NCI-H2171 treated with DMSO at 0.1 percent for 48 hours (cell line): ENCODE measurements around the gene BOLA2.
"Not testable (repeated sequence)": the region's sequence is repeated elsewhere in the genome, so short reads cannot be mapped to it uniquely, and the experiment has no call there.

Experiments
- DNase-seq: peaks from one replicate; lab custom pipeline; 2025; lab: John Stamatoyannopoulos, UW

The BOLA2 gene

DNA sequence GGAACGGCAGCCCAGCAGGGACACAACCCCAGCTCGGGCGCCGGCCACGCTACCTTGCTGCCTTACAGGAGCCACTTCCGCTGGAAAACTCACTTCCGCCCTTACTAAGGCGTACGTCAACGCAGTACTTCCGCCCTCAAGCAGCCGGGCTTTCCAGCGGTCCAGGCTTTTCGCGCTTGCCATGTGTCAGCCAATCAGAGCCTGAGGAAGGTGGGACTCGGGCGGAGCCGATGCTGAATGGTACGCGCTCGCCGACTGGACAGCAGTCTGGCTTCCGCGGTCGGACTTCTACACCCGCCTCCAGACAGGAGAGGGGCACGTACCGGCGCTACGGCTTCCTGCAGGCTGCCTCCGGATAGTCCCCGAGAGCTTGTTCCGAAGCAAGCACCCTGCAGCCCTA, at the start of gene BOLA2, which contains the start of gene SLX1B:
Gene BOLA2, minus strand, starts transcription at position 83 of the 400 bp plus-strand sequence. CDS start 98 bp downstream, outside the sequence.
Gene SLX1B, plus strand, starts transcription at position 265 of the 400 bp plus-strand sequence.
- not testable (repeated sequence) for DNase-seq

DNA sequence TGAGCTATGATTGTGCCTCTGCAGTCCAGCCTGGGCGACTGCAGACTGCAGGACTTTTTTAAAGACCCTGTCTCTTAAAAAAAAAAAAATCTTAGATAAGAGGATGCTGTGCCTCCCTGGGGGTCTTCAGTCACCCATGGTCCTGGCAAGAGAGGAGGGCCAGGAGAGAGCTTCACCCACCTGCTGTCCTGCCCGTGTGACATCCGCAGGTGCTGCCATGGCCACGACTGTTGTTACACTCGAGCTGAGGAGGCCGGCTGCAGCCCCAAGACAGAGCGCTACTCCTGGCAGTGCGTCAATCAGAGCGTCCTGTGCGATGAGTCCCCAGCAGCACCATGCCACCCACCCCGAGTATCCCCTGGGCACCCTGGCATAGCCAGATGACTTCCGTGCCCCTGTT, 28.1 kb upstream of the BOLA2 start:
- not testable (repeated sequence) for DNase-seq

DNA sequence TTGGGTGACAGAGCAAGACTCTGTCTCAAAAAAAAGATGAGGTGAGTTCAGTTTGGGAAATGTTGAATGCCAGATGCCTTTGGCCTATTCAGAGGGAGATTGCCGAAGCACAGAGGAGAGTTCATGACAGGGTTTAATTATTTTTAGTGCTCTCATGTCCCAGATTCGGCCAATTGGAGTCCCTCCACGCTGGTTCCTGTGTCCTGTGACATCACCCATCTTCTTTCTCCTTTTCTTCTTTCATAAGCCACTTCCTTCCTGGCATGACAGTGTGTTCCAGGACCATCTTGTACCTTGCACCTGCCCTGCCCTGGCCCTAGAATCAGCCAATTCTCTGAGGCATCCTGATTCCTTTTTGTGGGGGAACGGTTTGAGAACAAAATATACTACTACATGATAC, 17.9 kb upstream of the BOLA2 start:
- not testable (repeated sequence) for DNase-seq

DNA sequence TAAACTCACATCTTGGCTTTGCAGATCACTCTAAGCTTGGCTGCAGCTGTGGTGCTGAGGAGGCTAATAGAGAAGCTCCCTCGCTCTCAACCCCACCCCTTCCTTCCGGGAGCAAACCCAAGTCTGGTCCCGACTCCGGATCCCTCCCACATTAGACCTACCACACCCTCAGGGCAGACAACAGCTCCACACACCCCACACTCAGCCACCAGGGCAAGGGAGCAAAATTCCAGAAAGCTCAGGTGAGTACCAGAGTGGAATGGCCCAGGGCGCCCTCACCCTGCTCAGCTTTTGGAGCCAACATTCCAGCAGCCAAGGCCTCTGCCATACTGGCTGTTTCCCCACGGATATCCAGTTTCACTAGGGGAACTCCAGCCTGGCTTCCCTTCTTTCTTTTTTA, 15.5 kb upstream of the BOLA2 start:
- not testable (repeated sequence) for DNase-seq

DNA sequence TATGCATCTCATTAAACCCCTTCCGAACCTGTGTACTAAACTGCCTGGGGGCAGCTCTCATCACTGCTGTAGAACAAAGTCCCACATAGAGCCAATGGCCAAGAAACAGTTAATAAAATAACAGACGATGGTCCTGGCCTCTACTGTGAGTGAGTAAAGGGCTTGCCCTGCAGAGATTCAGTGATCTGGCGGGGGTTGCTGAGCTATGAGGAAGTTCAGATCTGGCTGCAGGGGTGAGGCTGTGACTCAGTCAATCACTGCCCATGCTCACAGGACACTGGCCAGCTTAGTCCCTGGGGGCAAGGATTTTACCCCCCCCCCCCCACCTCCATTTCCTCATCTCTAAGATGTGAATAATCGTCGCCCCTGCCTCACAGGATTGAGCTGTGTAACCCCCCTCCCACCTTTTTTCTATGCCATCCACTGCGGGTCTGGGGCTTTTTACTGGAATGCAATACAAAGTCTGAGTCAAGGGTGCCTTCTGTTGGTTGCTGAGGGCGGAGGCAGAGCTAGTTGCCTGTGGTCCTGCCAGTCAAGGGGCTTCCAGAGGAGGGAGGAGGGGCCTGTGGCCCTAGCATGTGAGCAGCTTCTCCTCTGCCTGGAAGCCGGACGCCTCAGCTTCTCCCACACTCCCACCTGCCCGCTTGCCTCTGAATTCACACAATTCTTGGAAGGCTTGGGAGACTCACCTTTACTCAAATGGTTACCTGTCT, 13.7 kb upstream of the BOLA2 start:
- not testable (repeated sequence) for DNase-seq

- DNase-seq = not testable (repeated sequence)
Observed at GRCh38 chr16:29466904-29467303, 12.8 kb upstream of the BOLA2 start.

DNA sequence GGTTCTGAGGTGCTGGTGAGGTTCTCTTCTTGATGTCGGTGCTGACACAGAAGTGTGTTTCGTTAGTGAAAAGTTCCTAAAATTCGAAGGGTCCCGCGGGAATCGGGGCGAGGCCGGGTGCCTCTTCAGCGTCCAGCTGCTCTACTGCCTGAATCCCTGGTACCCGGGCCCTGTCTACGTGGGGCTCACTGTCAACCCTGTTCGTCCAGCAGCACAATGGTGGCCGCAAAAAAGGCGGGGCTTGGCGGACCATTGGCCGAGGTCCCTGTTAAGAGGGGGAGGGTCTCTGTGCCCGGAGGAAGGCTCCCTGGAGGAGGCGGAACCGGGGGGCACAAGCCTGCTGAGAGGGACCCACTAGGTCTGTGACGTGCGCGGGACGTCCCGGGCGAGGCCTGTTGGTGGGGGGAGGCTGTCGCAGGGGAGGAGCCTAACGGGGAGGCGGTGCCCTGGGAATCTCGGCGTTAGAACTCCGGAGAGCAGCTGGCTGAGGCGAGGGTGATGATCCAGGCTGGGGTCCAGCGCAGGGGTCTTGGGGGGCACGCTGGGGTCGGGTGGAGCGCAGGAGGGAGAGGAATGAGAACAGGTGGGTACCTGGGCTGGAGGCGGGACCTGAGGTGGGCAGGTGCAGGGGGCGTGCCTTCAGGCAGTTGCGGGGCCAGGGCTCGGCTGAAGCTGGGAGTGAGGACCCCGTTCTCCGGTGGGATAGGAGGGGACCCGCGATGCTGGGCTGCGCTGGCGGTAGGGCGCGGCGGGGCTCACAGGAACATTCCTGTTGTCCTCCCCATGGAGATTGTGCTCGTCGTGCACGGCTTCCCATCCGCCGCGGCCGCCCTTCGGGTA, 12.1 kb upstream of the BOLA2 start:
- not testable (repeated sequence) for DNase-seq

DNA sequence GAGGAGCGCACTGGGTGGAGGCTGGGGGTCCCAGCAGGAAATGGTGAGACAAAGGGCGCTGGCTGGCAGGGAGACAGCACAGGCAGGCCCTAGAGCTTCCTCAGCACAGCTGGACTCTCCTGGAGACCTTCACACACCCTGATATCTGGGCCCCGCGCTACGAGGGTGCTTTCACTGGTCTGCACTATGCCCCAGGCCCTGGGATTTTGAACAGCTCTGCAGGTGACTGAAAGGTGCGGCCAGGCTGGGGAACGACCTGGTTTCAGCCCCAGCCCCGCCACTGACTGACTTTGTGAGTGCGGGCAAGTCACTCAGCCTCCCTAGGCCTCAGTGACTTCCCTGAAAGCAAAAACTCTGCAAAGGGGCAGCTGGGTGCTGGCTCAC, 6.5 kb upstream of the BOLA2 start:
- not testable (repeated sequence) for DNase-seq

- DNase-seq = not testable (repeated sequence)
Observed at GRCh38 chr16:29459706-29460646, 5.8 kb upstream of the BOLA2 start, which contains the start of gene SULT1A4. Gene SULT1A4 (plus strand): TSS chr16:29459913. CDS start chr16:29461386, 1,473 bp downstream.

- not testable (repeated sequence) for DNase-seq
Observed at GRCh38 chr16:29457660-29458059, 3.5 kb upstream of the BOLA2 start.

- not testable (repeated sequence) for DNase-seq
Observed at GRCh38 chr16:29454828-29455227, 677 bp upstream of the BOLA2 start.

GRCh38 chr16:29453754-29454153, 397 bp downstream of the BOLA2 start:
- DNase-seq = not testable (repeated sequence)

DNA sequence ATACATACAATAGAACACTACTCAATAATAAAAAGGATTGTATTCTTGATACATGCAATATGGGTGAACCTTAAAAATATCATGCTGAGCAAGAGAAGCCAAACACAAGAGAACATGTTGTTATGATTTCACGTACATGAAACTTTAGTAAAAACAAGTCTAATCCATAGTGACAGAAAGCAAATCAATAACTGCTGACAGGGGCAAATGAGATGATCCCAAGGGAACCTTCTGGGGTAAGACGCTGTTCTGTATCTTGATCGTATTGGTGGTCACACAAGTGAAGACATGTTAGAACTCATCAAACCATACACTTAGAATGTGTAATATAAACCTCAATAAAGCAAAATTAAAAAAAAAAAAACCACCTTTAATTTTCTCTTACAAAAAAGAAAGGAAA, 28.8 kb downstream of the BOLA2 start:
- DNase-seq = not testable (repeated sequence)

DNA sequence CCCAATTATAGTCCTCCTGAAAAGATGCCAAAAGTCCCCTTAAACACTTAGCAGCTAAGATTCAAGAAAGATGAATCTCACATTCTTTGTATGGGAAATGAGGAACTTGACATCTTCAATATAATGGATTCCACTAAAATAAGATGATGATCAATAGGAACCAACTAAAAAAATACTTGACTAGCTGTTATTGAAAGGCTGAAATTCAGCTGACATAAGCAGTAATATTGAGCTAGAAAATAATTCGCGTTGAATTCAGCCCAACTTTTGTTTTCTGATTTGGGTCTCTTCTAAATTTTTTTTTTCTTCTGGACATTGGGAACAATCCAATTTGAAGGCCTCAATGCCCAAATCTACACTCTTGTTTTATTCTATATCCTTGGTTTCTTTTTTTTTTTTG, 30.6 kb downstream of the BOLA2 start:
- not testable (repeated sequence) for DNase-seq

DNA sequence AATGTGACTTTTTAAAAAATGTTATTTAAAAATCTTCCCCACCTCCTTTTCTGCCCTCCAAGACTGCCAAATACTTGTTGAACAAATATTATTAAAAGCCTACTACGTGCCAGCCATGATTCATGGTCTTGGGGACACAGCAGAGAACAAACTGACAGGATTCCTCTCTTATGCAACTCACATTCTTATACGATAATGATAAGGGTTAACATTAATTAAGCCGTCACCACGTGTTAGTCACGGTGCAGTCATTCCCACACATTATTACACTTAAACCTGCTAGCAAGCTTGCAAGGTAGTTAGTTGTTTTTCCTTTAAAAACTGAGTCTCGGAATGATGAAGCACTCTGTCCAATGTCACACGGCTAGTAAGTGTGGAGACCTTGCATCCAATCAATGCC, 48.9 kb downstream of the BOLA2 start:
- DNase-seq = not testable (repeated sequence)
